ENCODE data around the gene NRL. TPM values are rescaled to one million over a fixed set of nuclear protein-coding genes. Genes with fewer than 3 reads are reported as not detected.

NRL gene
- polyA plus RNA-seq, 3 donors: 1.1 to 1.5 (median 1.3) TPM

DNA sequence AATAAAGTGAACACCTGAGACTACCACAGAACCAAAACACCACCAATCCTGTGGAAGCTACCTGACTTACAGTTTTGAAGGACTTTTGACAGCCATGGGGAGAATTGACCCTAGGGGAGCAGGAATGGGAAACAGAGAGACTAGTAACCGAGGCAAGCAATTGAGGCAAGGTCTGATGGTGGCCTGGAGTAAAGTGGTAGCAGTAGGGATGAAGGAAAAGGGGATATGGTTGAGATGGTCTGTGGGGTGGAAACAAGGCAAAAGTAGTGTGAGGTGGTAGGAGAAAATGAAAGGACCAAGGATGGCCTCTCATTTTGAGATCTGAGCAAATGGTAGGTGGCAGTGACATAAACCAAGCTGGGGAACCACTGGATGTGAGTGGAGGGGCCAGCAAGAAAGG lies 42.1 kb upstream of the NRL start:
- peaks cover 5% of the 10 kb centered on the region for H4K20me1 ChIP-seq (ENCODE audit: insufficient read depth, low read length)
- peaks cover 20% of the 10 kb centered on the region for H3K79me2 ChIP-seq (ENCODE audit: insufficient read depth, low read length)
- H3K9ac ChIP-seq (ENCODE audit: insufficient read depth, low read length, poor library complexity, severe bottlenecking): no peak overlapping the region
- 100% methylated on average over 1 of the region's 1 CpG for WGBS (ENCODE audit: insufficient coverage)
- H3K9me3 ChIP-seq (replicated peaks in 1 of 2; ENCODE audit: control insufficient read depth in 1 of 2, insufficient read depth in 1 of 2, low read length in 2 of 2): no peaks in the 10 kb centered on the region
- H3K27me3 Mint-ChIP-seq (ENCODE audit: low read depth in 3 of 3): peaks cover 0 to 2% (median 0%) of the 10 kb centered on the region in 3 donors
- peak overlapping the region in 1 of 2 donors; percentile 36 for H3K27ac ChIP-seq (ENCODE audit: low read depth in 1 of 2, low read length in 2 of 2)
- H3K4me3 ChIP-seq (replicated peaks in 1 of 3; ENCODE audit: low read depth in 2 of 3, low read length in 3 of 3): no peak overlapping the region
- DNase-seq: no peak
- H3K36me3 Mint-ChIP-seq: peaks cover 54 to 85% of the 10 kb centered on the region in 2 donors
- no peak overlapping the region for H2AFZ ChIP-seq (ENCODE audit: insufficient read depth, low read depth, low read length, poor library complexity, severe bottlenecking)
- peaks cover 12 to 22% of the 10 kb centered on the region in 2 donors for H3K4me1 ChIP-seq (ENCODE audit: control insufficient read depth in 1 of 2, insufficient read depth in 2 of 2, low read length in 2 of 2)
- peaks cover 68 to 75% of the 10 kb centered on the region in 2 donors for H3K36me3 ChIP-seq (replicated peaks in 1 of 2; ENCODE audit: control insufficient read depth in 1 of 2, insufficient read depth in 2 of 2, low read length in 2 of 2)
- peaks cover 20% of the 10 kb centered on the region for H3K4me1 Mint-ChIP-seq
- H3K4me2 ChIP-seq (replicated peaks; ENCODE audit: extremely low read depth, low read length, poor library complexity, severe bottlenecking): no peak overlapping the region
- H3K4me3 Mint-ChIP-seq: no peak overlapping the region
- no peaks in the 10 kb centered on the region for H3K27me3 ChIP-seq (ENCODE audit: control insufficient read depth in 2 of 2, insufficient read depth in 2 of 2, low read length in 2 of 2)
- no peaks in the 10 kb centered on the region for H3K9me3 Mint-ChIP-seq
- no peak for TF ChIP-seq CTCF (IDR thresholded peaks at IDR 0.05)
- H3K27ac Mint-ChIP-seq: peak overlapping the region in 3 of 7 donors; percentile 22 to 80 (median 61)
- intact Hi-C loops (cut with micrococcal nuclease): no loop called here

DNA sequence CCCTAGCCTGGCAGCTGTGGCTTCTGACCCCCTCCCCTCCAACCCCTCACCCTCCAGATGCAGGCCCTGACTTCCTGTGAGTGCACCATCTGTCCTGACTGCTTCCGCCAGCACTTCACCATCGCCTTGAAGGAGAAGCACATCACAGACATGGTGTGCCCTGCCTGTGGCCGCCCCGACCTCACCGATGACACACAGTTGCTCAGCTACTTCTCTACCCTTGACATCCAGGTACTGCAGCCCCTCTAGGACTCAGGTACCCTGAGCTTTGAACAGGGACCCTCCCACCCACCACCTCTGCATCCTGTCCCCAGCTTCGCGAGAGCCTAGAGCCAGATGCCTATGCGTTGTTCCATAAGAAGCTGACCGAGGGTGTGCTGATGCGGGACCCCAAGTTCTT lies 40.4 kb upstream of the NRL start:
- peaks cover 78 to 86% of the 10 kb centered on the region in 2 donors for H3K36me3 ChIP-seq (replicated peaks in 1 of 2; ENCODE audit: control insufficient read depth in 1 of 2, insufficient read depth in 2 of 2, low read length in 2 of 2)
- H3K79me2 ChIP-seq (ENCODE audit: insufficient read depth, low read length): peaks cover 22% of the 10 kb centered on the region
- WGBS (ENCODE audit: insufficient coverage): 92% methylated on average over 10 of the region's 10 CpGs
- Mint-ChIP-seq H3K27ac (peak overlapping the region in 4 of 7 donors; percentile 26 to 80 (median 42)), H3K4me1 (peaks cover 9% of the 10 kb centered on the region), H3K36me3 (peaks cover 65 to 92% of the 10 kb centered on the region in 2 donors), H3K9me3 (no peaks in the 10 kb centered on the region), H3K27me3 (ENCODE audit: low read depth in 3 of 3) (peaks cover 0 to 2% (median 0%) of the 10 kb centered on the region in 3 donors), H3K4me3 (no peak overlapping the region)
- no peak overlapping the region for H2AFZ ChIP-seq (ENCODE audit: insufficient read depth, low read depth, low read length, poor library complexity, severe bottlenecking)
- H3K9me3 ChIP-seq (replicated peaks in 1 of 2; ENCODE audit: control insufficient read depth in 1 of 2, insufficient read depth in 1 of 2, low read length in 2 of 2): no peaks in the 10 kb centered on the region
- peak overlapping the region in 1 of 2 donors; percentile 20 for H3K27ac ChIP-seq (ENCODE audit: low read depth in 1 of 2, low read length in 2 of 2)
- peaks cover under 1 to 5% of the 10 kb centered on the region in 2 donors for H3K4me1 ChIP-seq (ENCODE audit: control insufficient read depth in 1 of 2, insufficient read depth in 2 of 2, low read length in 2 of 2)
- H3K9ac ChIP-seq (ENCODE audit: insufficient read depth, low read length, poor library complexity, severe bottlenecking): no peak overlapping the region
- intact Hi-C loops (cut with micrococcal nuclease): no loop called here
- no peak overlapping the region for H3K4me2 ChIP-seq (replicated peaks; ENCODE audit: extremely low read depth, low read length, poor library complexity, severe bottlenecking)
- H3K4me3 ChIP-seq (replicated peaks in 1 of 3; ENCODE audit: low read depth in 2 of 3, low read length in 3 of 3): no peak overlapping the region
- H4K20me1 ChIP-seq (ENCODE audit: insufficient read depth, low read length): peaks cover 21% of the 10 kb centered on the region
- no peak for DNase-seq
- H3K27me3 ChIP-seq (ENCODE audit: control insufficient read depth in 2 of 2, insufficient read depth in 2 of 2, low read length in 2 of 2): no peaks in the 10 kb centered on the region
- TF ChIP-seq CTCF (IDR thresholded peaks at IDR 0.05): no peak

Measured in CD14-positive monocyte (primary cell).